Measurements from ENCODE around the gene CKAP4.
"Not testable (repeated sequence)": the region's sequence is repeated elsewhere in the genome, so short reads cannot be mapped to it uniquely, and the experiment has no call there.

The CKAP4 gene

DNA sequence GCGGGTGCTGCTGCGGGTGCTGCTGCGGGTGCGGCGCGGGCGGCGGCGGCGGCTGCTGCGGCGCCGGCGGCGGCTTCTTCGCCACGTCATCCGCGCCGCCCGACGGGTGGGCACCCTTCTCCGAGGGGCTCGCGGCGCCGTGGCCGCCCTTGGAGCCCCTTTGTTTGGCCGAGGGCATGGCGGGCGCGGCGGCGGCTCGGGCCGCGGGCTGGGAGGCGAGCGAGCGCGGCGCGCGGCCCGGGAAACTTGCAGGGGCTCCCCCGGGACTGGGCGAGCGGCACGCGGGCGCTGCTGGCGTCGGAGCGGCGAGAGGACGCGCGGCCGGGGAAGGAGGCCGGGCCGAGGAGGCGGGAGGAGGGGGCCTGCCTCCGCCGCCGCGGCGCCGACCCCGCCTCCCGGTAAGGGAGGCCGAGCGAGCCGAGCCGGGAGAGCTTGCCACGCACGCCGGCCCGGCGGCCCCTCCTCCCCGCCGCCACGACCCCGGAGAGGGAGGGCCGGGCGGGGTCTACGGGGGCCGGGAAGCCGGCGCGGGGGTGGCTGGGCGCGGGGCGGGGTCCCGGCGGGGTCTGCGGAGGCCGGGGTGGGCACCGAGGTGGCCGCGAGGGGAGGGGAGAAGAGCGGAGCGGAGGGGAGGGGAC lies at the start of gene CKAP4:
TSS of gene CKAP4 (minus strand) at position 347 of the 638 bp plus-strand sequence. CDS start at position 178, 169 bp downstream.
- peak; percentile 35 to 44 for ATAC-seq

- no peak for ATAC-seq
These were observed 49.3 kb upstream of the CKAP4 start for GRCh38 chr12:106297075-106297474.

DNA sequence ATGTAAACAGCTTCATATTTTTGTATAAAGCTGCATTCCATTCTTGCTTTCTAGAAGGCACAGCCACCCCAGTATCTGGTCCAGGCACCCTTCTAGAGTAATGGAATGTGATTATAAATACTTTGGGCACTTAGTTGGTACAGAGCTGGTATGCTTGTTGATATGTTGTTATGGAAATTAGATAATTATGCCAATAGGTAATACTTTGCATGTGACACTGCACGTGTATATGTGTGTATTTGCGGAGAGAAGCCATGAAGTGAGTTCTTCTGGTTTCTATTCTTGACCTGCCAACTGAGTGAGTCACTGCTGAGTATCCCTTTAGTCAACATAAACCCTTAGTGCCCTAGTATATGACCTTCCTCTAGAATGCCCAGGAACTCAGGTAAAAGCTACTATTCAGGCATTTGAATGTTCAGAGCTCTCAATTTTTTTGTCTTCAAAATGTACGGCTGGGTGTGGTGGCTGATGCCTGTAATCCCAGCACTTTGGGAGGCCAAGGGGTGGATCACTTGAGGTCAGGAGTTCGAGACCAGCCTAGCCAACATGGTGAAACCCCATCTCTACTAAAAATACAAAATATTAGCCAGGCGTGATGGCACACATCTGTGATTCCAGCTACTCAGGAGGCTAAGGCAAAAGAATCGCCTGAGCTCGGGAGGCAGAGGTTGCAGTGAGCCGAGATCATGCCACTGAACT lies 48.5 kb upstream of the CKAP4 start:
- no peak for ATAC-seq

- no peak for ATAC-seq
These were observed 44.5 kb upstream of the CKAP4 start for GRCh38 chr12:106292339-106292738.

DNA sequence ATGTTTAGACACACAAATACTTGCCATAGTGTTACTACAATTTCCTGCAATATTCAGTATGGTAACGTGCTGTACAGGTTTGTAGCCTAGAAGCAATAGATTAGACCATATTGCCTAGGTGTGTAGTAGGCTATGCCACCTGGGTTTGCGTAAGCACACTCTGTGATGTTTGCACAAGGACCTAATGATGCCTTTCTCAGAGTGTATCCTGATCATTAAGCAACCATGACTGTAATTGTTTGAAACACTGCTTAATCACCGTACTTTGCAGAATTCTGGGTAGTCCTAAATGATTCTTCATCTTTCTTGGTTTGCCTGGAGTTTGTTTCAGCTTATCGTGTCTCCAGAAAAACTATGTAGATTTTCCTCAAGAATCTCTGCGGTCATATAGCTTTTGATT lies 43.5 kb upstream of the CKAP4 start:
- ATAC-seq: no peak

DNA sequence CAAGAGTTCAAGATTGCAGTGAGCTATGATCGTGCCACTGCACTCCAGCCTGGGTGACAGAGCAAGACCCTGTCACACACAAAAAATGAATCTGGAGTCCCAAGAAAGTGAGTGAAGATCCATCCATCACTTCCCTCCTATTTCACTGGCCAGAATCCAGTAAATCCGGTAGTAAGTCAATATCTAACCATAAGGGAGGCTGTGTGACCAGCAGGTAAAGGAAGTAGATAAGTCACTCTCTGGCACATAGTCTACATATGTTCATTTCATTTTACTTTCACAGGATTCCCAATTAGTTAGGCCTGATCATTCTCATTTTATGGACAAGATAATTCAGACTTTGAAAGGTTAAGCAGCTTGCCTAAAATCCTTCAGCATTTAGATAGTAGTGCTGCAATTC lies 42.8 kb upstream of the CKAP4 start:
- ATAC-seq: no peak

DNA sequence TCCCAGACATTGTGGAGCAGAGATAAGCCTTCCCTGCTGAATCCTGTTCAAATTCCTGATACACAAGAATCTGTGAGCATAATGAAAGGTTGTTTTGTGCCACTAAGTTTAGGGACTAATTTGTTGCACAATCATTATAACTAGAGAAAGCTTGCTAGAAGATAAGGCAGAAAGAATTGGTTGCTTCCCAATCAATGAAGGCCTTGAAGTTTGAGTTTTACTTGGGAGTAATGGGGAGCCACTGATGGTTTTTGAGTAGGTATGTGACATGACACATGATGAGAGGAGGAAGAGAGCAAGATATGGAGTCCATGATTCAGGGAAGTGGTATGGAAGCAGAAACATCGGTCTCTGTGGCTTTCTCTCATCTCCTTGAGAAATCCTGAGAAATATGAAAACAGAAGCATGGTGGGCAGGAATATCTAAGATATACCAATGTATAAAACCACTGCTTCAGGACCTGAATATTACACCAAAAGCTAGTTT lies 41.4 kb upstream of the CKAP4 start:
- no peak for ATAC-seq

DNA sequence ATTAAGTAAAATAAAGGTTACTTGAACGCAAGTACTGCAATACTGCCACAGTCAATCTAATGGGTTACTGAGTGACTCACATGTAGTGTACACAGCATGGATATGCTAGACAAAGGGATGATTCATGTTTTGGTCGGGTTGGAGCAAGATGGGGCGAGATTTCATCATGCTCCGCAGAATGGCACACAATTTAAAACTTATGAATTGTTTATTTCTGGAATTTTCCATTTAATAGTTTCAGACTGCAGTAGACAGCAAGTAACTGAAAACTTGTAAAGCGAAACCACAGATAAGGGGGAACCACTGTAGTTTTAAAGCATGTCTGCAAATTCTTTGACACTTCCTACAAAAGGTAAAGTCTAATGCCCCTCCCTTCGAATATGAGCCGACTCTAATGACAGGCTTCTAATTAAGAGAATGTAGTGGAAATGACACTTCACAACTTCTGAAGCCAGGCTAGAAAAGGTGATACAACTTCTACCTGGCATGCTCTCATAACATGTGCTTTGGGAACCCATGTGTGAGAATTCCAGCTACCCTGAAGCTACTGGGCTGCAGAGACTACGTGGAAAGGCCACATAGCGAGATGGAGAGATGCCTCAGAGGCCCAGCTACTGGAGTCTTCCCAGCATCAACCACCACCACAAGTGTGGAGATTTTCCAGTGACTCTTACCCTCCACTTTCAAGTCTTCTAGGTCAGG lies 40.8 kb upstream of the CKAP4 start:
- peak; percentile 96 to 97 for ATAC-seq

- no peak for ATAC-seq
These were observed 40.3 kb upstream of the CKAP4 start for GRCh38 chr12:106288101-106288493.

- ATAC-seq: no peak
These were observed 39.5 kb upstream of the CKAP4 start for GRCh38 chr12:106287364-106287763.

- ATAC-seq: not testable (repeated sequence)
These were observed 38.8 kb upstream of the CKAP4 start for GRCh38 chr12:106286576-106287162.

- ATAC-seq: no peak
These were observed 38.2 kb upstream of the CKAP4 start for GRCh38 chr12:106285982-106286381.

DNA sequence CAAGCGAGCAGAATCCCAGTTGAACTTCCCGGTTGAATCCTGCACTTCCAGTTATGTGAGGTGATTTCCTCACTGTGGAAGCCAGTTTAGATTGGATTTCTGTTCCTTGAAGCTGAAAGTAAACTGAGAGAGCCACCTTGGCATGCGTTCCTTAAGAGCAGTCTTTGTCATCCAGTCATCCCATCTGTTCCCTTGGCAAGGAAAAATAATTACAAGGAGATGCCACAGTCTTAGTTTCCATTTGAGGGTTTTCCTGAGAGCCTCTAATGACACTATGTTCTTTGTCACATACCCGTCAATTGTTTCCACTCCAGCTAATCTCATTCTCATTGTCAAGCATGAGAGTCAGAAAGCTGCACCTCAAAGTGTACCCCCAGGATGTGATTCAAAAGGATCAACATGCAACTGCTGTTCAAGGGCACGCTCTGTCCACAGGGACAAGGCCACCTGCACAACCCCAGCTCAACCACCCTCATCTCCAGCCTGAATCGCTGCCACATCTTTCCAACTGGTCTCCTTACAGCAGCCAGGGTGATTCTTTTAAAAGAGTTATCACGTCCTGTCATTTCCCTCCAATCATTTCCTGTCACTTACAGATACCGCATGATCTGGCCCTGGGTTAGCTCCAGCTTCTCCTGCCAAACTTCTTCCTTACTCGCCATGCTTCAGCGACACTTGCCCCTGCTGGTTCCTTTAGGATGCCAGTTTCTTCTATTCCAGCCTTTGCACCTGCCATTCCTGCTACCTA lies 36.7 kb upstream of the CKAP4 start:
- ATAC-seq: no peak

DNA sequence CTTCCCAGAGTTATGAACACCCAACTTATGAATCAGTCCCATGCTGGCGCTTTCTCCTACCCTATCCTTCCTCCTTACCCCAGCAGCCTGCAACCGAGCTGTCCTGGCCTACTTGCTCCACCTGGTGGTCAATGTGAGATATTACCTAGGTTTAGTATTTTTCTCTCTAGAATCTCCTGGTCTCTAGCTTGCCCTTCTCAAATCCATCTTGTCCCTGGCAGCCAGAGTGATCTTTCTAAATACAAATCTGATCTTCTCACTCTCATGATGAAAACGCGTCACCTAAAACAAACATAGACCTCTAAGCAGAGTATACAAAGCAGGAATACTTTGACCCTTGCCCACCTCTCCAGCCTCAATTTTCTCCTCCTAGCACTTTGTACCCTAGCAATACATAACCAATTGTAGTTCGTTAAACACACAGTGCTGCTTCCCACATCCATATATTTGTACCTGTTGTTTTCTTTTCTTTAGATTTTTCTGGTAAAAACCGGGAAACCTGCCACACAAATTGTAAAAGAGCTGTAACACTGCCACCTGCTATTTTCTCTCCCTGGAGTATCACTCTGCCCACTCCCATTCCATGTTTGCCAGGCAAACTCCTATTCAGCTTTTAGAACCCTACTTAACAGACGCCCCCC lies 34.8 kb upstream of the CKAP4 start:
- peak; percentile 46 to 79 for ATAC-seq

DNA sequence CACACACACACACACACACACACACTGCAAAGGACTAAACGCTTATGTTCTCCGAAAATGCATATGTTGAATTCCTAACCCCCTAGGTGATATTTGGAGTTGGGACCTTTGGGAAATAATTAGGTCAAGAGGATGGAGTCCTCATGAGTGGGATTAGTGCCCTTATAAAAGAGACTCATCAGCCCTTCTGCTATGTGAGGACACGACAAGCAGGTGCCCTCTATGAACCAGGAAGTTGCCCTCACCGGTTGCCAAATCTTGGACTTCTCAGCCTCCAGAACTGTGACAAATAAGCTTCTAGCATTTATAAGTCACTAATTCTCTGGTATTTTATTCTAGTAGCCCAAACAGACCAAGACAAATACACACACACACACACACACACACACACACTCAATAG lies 34.0 kb upstream of the CKAP4 start:
- no peak for ATAC-seq

DNA sequence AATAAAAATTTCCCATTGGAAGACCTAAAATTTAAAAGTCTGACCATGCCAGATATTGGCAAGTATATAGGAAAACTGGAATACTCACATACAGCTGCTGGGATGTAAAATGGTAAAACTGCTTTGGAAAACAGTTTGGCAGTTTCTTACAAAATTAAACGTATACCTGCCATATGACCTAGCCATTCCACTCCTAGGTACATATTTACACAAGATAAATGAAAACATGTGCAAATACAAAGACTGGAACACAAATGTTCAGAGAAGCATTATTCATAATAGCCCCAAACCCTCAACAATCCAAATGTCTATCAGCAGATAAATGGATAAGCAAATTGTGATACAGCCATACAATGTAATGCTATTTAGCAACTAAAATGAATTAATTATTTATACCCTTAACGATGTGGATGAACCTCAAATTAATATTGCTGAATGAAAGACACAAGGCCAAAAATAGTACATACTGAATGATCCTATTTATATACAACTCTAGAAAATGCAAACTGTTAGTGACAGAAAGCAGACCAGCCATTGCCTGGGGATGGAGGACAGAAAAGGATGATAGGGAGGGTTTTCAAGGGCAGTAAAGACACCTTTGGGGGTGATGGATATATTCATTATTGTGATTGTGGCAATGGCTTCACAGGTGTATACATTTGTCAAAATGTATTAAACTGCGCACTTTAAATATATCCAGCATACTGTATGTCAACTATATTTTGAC lies 33.4 kb upstream of the CKAP4 start:
- no peak for ATAC-seq

DNA sequence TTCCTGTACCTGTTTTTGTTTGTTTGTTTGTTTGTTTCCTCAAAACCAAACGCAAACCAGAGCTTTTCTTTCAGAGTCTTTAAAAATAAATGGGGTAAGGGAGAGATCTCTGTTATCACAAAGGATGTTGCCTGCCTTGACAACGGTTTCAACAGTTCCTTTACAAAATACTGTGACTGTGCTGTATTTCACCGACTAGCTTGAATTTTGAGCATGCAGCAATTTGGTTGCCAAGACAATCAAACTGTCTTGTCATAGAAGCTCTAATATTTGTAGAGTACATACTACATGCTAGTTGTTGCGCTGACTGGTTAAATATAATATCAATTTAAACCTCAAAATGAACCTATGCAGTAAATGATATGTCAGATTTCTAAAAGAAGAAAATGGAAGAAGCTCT lies 32.3 kb upstream of the CKAP4 start:
- ATAC-seq: no peak

DNA sequence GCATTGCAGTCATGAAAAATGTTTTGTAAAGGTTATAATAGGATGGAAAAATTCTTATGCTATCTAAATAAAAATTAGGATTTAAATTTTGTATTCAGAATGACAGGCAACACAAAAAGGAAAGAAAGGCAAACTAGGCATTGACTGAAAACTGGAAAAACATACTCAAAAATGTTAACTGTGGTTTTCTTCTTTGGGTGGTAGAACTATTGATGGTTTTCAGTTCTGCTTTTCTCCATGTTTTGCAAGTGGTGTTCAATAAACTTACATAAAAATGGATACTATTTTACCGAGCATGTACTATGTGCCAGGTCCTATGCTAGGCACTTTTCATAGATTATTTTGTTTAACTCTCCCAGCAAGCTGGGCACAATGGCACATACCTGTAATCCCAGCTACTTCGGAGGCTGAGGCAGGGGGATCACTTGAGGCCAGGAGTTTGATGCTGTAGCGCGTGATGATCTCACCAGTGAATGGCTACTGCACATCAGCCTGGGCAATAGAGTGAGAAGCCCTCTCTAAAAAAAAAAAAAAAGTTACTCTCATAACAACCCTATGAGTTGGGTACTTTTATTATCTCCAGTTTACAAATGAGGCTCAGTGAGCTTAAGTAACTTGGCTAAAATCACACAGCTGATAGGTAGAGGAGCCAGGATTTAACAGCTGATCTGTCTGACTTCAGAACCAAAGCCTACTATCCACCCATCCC lies 28.4 kb upstream of the CKAP4 start:
- peak in 1 of 2 donors; percentile 41 for ATAC-seq

GRCh38 chr12:106275458-106275857 lies 27.6 kb upstream of the CKAP4 start:
- ATAC-seq: no peak

GRCh38 chr12:106274575-106275121 lies 26.8 kb upstream of the CKAP4 start:
- ATAC-seq: no peak
